Activated CD4-positive, alpha-beta T cell treated with anti-CD3 and anti-CD28 coated beads, Interleukin-2, amount 50 U/mL, for 4 hours (primary cell): ENCODE results near the gene PDE4B.
"Not testable (repeated sequence)": the region's sequence is repeated elsewhere in the genome, so short reads cannot be mapped to it uniquely, and the experiment has no call there.

Experiments
- DNase-seq, 2 experiments: peaks; one replicate each; pipeline ENCODE4 v3.0.0-alpha.2; 2020

Gene PDE4B

GRCh38 chr1:66294707-66295370 lies 502.1 kb downstream of the PDE4B start:
- DNase-seq = no peak

GRCh38 chr1:66295803-66296202 lies 503.1 kb downstream of the PDE4B start:
- no peak for DNase-seq

- DNase-seq = no peak
Measured at GRCh38 chr1:66296370-66296769, 503.7 kb downstream of the PDE4B start.

- no peak for DNase-seq
Measured at GRCh38 chr1:66296951-66297350, 504.3 kb downstream of the PDE4B start.

- DNase-seq = no peak
Measured at GRCh38 chr1:66298464-66298863, 505.8 kb downstream of the PDE4B start.

GRCh38 chr1:66300280-66300971 lies 507.7 kb downstream of the PDE4B start:
- DNase-seq = no peak

- DNase-seq = peak in 1 of 2 experiments; percentile 24
Measured at GRCh38 chr1:66300972-66301451, 508.3 kb downstream of the PDE4B start.

GRCh38 chr1:66302184-66302742 lies 509.6 kb downstream of the PDE4B start:
- DNase-seq = no peak

- DNase-seq = no peak
Measured at GRCh38 chr1:66302815-66303214, 510.1 kb downstream of the PDE4B start.

GRCh38 chr1:66303646-66304045 lies 511.0 kb downstream of the PDE4B start:
- DNase-seq = no peak

GRCh38 chr1:66304128-66304527 lies 511.4 kb downstream of the PDE4B start:
- DNase-seq = no peak

- DNase-seq = no peak
Measured at GRCh38 chr1:66305927-66306326, 513.2 kb downstream of the PDE4B start.

GRCh38 chr1:66309006-66309741 lies 516.5 kb downstream of the PDE4B start:
- no peak for DNase-seq

- no peak for DNase-seq
Measured at GRCh38 chr1:66311092-66311491, 518.4 kb downstream of the PDE4B start.

- no peak for DNase-seq
Measured at GRCh38 chr1:66311628-66312027, 518.9 kb downstream of the PDE4B start.

GRCh38 chr1:66312271-66312990 lies 519.7 kb downstream of the PDE4B start:
- no peak for DNase-seq

- no peak for DNase-seq
Measured at GRCh38 chr1:66313429-66313828, 520.7 kb downstream of the PDE4B start.

- DNase-seq = no peak
Measured at GRCh38 chr1:66315671-66316070, 523.0 kb downstream of the PDE4B start.

- no peak for DNase-seq
Measured at GRCh38 chr1:66316464-66317247, 524.0 kb downstream of the PDE4B start.

GRCh38 chr1:66317248-66317515 lies 524.5 kb downstream of the PDE4B start:
- DNase-seq = no peak

GRCh38 chr1:66320231-66320630 lies 527.5 kb downstream of the PDE4B start:
- DNase-seq = no peak

- not testable (repeated sequence) for DNase-seq
Measured at GRCh38 chr1:66322462-66322861, 529.8 kb downstream of the PDE4B start.
